Activated naive CD4-positive, alpha-beta T cell treated with anti-CD3 and anti-CD28 coated beads, Interleukin-2, amount 10 ng/mL, durations not matched to agents 7 days and 5 days (primary cell): ENCODE results near the gene MED9.
"Not testable (repeated sequence)": the region's sequence is repeated elsewhere in the genome, so short reads cannot be mapped to it uniquely, and the experiment has no call there.

Source experiments
- CTCF ChIA-PET: fragments of 350-600 bp; sonication (Branson Sonifier 250); formaldehyde crosslinking; loops from one replicate; lab custom pipeline; 2021; ENCODE audit warnings: antibody characterized with exemption; lab: Charles Lee
- DNase-seq: peaks from one replicate; pipeline ENCODE4 v3.0.0-alpha.2; 2020
- H3K27ac Mint-ChIP-seq: one replicate; pipeline ENCODE4 v1.8.0; 2021; ENCODE audit warnings: mild to moderate bottlenecking, moderate library complexity, mixed read lengths
- H3K27me3 Mint-ChIP-seq: one replicate; pipeline ENCODE4 v1.8.0; 2021; ENCODE audit warnings: mild to moderate bottlenecking, mixed read lengths
- H3K36me3 Mint-ChIP-seq: one replicate; pipeline ENCODE4 v1.8.0; 2021; ENCODE audit warnings: mixed read lengths
- H3K4me1 Mint-ChIP-seq: one replicate; pipeline ENCODE4 v1.8.0; 2021; ENCODE audit warnings: mixed read lengths
- H3K4me3 Mint-ChIP-seq: one replicate; pipeline ENCODE4 v1.8.0; 2021; ENCODE audit warnings: mild to moderate bottlenecking, moderate library complexity, mixed read lengths
- H3K9me3 Mint-ChIP-seq: one replicate; pipeline ENCODE4 v1.8.0; 2021; ENCODE audit warnings: mixed read lengths

Gene MED9

GRCh38 chr17:17476865-17477467 is at the start of gene MED9:
TSS of gene MED9 (plus strand) at chr17:17477000. CDS start at chr17:17477042, 42 bp downstream.
- H3K27me3 Mint-ChIP-seq = peaks cover 21% of the 10 kb centered on the region
- CTCF ChIA-PET = no interaction called here
- H3K4me1 Mint-ChIP-seq = peaks cover 47% of the 10 kb centered on the region
- DNase-seq = peak; percentile 94
- no peaks in the 10 kb centered on the region for H3K9me3 Mint-ChIP-seq
- H3K27ac Mint-ChIP-seq = peak within 1 kb of the TSS; percentile 92
- H3K36me3 Mint-ChIP-seq = peaks cover 6% of the 10 kb centered on the region
- peak within 1 kb of the TSS; percentile 95 for H3K4me3 Mint-ChIP-seq

- H3K4me3 Mint-ChIP-seq = no peak overlapping the region
- H3K4me1 Mint-ChIP-seq = no peaks in the 10 kb centered on the region
- H3K9me3 Mint-ChIP-seq = peaks cover 3% of the 10 kb centered on the region
- no peak overlapping the region for H3K27ac Mint-ChIP-seq
- CTCF ChIA-PET = no interaction called here
- DNase-seq = no peak
- no peaks in the 10 kb centered on the region for H3K36me3 Mint-ChIP-seq
- H3K27me3 Mint-ChIP-seq = peaks cover 29% of the 10 kb centered on the region
Measured at GRCh38 chr17:17429222-17429621, 47.6 kb upstream of the MED9 start.

GRCh38 chr17:17430924-17431323 is 45.9 kb upstream of the MED9 start:
- H3K4me3 Mint-ChIP-seq, H3K9me3 Mint-ChIP-seq, H3K36me3 Mint-ChIP-seq, DNase-seq, CTCF ChIA-PET, H3K27ac Mint-ChIP-seq, H3K4me1 Mint-ChIP-seq: not testable (repeated sequence)
- H3K27me3 Mint-ChIP-seq = peaks cover 29% of the 10 kb centered on the region

GRCh38 chr17:17431605-17432004 is 45.2 kb upstream of the MED9 start:
- Mint-ChIP-seq H3K9me3 (no peaks in the 10 kb centered on the region), H3K4me3 (no peak overlapping the region), H3K27ac (no peak overlapping the region), H3K4me1 (no peaks in the 10 kb centered on the region), H3K27me3 (peaks cover 26% of the 10 kb centered on the region), H3K36me3 (no peaks in the 10 kb centered on the region)
- no peak for DNase-seq
- CTCF ChIA-PET = no interaction called here

GRCh38 chr17:17433000-17433703 is 43.6 kb upstream of the MED9 start:
- Mint-ChIP-seq H3K4me1 (no peaks in the 10 kb centered on the region), H3K9me3 (no peaks in the 10 kb centered on the region), H3K27me3 (peaks cover 20% of the 10 kb centered on the region), H3K4me3 (no peak overlapping the region), H3K36me3 (no peaks in the 10 kb centered on the region), H3K27ac (no peak overlapping the region)
- CTCF ChIA-PET = interaction anchor here (2.4 kb wide), 1 partner anchor 78 kb away, joined by 8 read pairs; no protein-coding TSS in a partner anchor
- DNase-seq = no peak

GRCh38 chr17:17434477-17434876 is 42.3 kb upstream of the MED9 start:
- Mint-ChIP-seq H3K9me3 (no peaks in the 10 kb centered on the region), H3K4me1 (no peaks in the 10 kb centered on the region), H3K36me3 (no peaks in the 10 kb centered on the region), H3K4me3 (no peak overlapping the region), H3K27ac (no peak overlapping the region), H3K27me3 (peaks cover 20% of the 10 kb centered on the region)
- no peak for DNase-seq
- CTCF ChIA-PET = interaction anchor here (2.4 kb wide), 1 partner anchor 79 kb away, joined by 8 read pairs; no protein-coding TSS in a partner anchor

GRCh38 chr17:17435323-17435722 is 41.5 kb upstream of the MED9 start:
- Mint-ChIP-seq H3K36me3 (no peaks in the 10 kb centered on the region), H3K27ac (no peak overlapping the region), H3K9me3 (no peaks in the 10 kb centered on the region), H3K4me1 (peaks cover 4% of the 10 kb centered on the region), H3K27me3 (peaks cover 14% of the 10 kb centered on the region), H3K4me3 (no peak overlapping the region)
- CTCF ChIA-PET = interaction anchor here (1.0 to 2.4 kb wide), 2 partner anchors 12 to 80 kb away, joined by 3 to 8 read pairs; no protein-coding TSS in a partner anchor
- no peak for DNase-seq

GRCh38 chr17:17437461-17437860 is 39.3 kb upstream of the MED9 start:
- peaks cover 9% of the 10 kb centered on the region for H3K27me3 Mint-ChIP-seq
- no peaks in the 10 kb centered on the region for H3K9me3 Mint-ChIP-seq
- CTCF ChIA-PET = no interaction called here
- no peak overlapping the region for H3K4me3 Mint-ChIP-seq
- H3K27ac Mint-ChIP-seq = no peak overlapping the region
- no peak for DNase-seq
- peaks cover 4% of the 10 kb centered on the region for H3K4me1 Mint-ChIP-seq
- no peaks in the 10 kb centered on the region for H3K36me3 Mint-ChIP-seq

- DNase-seq = no peak
- H3K9me3 Mint-ChIP-seq = no peaks in the 10 kb centered on the region
- H3K36me3 Mint-ChIP-seq = no peaks in the 10 kb centered on the region
- H3K27ac Mint-ChIP-seq = no peak overlapping the region
- H3K4me3 Mint-ChIP-seq = no peak overlapping the region
- peaks cover 4% of the 10 kb centered on the region for H3K4me1 Mint-ChIP-seq
- CTCF ChIA-PET = no interaction called here
- peaks cover 9% of the 10 kb centered on the region for H3K27me3 Mint-ChIP-seq
Measured at GRCh38 chr17:17437893-17438292, 38.9 kb upstream of the MED9 start.

- Mint-ChIP-seq H3K36me3 (no peaks in the 10 kb centered on the region), H3K4me3 (no peak overlapping the region), H3K9me3 (no peaks in the 10 kb centered on the region), H3K27me3 (peaks cover 16% of the 10 kb centered on the region), H3K27ac (no peak overlapping the region), H3K4me1 (peaks cover 4% of the 10 kb centered on the region)
- CTCF ChIA-PET = interaction anchor here (1.1 to 2.1 kb wide), 4 partner anchors 16 to 202 kb away, joined by 3 to 14 read pairs (median 4); no protein-coding TSS in a partner anchor
- peak; percentile 83 for DNase-seq
Measured at GRCh38 chr17:17440010-17440843, 36.6 kb upstream of the MED9 start.

GRCh38 chr17:17440938-17441675 is 35.7 kb upstream of the MED9 start:
- CTCF ChIA-PET = interaction anchor here (1.1 to 2.1 kb wide), 4 partner anchors 15 to 201 kb away, joined by 3 to 14 read pairs (median 4); no protein-coding TSS in a partner anchor

GRCh38 chr17:17443173-17443572 is 33.6 kb upstream of the MED9 start:
- Mint-ChIP-seq H3K4me1 (peaks cover 4% of the 10 kb centered on the region), H3K27ac (no peak overlapping the region), H3K9me3 (no peaks in the 10 kb centered on the region), H3K27me3 (peaks cover 29% of the 10 kb centered on the region), H3K4me3 (no peak overlapping the region), H3K36me3 (no peaks in the 10 kb centered on the region)
- DNase-seq = no peak
- CTCF ChIA-PET = interaction anchor here (0.8 to 2.0 kb wide), 3 partner anchors 87 to 198 kb away, joined by 3 to 4 read pairs (median 3); no protein-coding TSS in a partner anchor

More at GRCh38 chr17:17440938-17441675, 35.7 kb upstream of the MED9 start:
- Mint-ChIP-seq H3K36me3 (no peaks in the 10 kb centered on the region), H3K27ac (no peak overlapping the region), H3K4me1 (peaks cover 4% of the 10 kb centered on the region), H3K27me3 (peaks cover 24% of the 10 kb centered on the region), H3K4me3 (no peak overlapping the region), H3K9me3 (no peaks in the 10 kb centered on the region)
- DNase-seq = no peak

- no peaks in the 10 kb centered on the region for H3K9me3 Mint-ChIP-seq
- H3K4me3 Mint-ChIP-seq = no peak overlapping the region
- H3K4me1 Mint-ChIP-seq = no peaks in the 10 kb centered on the region
- DNase-seq = no peak
- H3K36me3 Mint-ChIP-seq = no peaks in the 10 kb centered on the region
- H3K27me3 Mint-ChIP-seq = peaks cover 31% of the 10 kb centered on the region
- CTCF ChIA-PET = no interaction called here
- H3K27ac Mint-ChIP-seq = no peak overlapping the region
Measured at GRCh38 chr17:17445296-17445924, 31.4 kb upstream of the MED9 start.
